ENCODE data around the gene SMIM24. TPM values are rescaled to one million over a fixed set of nuclear protein-coding genes. Genes with fewer than 3 reads are reported as not detected.
"Not testable (repeated sequence)": the region's sequence is repeated elsewhere in the genome, so short reads cannot be mapped to it uniquely, and the experiment has no call there.

Gene SMIM24
- not detected for total RNA-seq

DNA sequence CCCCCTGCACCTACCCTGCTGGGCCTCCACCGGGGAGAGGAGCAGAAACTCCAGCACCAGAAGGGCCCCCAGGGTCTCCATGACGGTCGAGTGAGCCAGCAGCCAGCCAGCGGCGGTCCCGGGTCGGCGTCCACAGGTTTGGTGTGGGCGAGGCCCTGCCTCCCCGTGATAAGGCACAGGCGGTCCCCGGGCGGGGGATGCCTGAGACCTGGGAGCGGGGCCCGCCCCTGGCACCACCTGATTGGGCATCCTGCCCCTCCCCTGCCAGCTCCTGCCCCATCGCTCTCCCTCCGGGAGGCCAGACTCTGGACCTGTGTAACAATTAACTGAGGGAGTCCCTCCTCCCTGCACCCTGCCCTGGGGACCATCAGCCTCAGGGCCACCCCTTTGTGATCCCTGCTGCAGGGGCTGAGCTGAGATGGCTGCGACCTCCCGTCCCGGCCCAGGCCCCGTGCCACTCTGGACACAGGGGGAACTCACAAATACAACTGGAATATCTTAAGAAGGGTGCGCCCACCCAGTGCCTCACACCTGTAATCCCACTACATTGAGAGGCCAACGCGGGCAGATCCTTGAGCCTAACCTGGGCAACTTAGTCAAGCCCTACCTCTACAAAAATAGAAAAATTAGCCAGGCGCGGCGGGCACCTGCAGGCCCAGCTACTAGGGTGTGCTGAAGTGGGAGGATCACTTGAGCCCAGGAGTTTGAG is at the start of gene SMIM24:
Gene SMIM24, minus strand, starts transcription at position 143 of the 709 bp plus-strand sequence. Its CDS starts 62 bp downstream, at position 81.
- whole genome bisulfite sequencing, 2 donors (ENCODE audit: low coverage in 1 of 2), result 60% methylated on average over 1 of the region's 27 CpGs; no CpG with 5 or more reads in 1 of the 2 donors
- Histone ChIP-seq H3K9me3 (no peaks in the 10 kb centered on the region), H3K4me3 (no peak within 1 kb of the TSS), H3K27ac (no peak within 1 kb of the TSS), H3K4me1 (no peaks in the 10 kb centered on the region), H3K27me3 (peaks cover 73% of the 10 kb centered on the region), H3K36me3 (no peaks in the 10 kb centered on the region)
- TF ChIP-seq EP300 (IDR thresholded peaks at IDR 0.05) (no peak), CTCF (IDR thresholded peaks at IDR 0.05) (no peak), POLR2A (IDR thresholded peaks at IDR 0.05) (no peak), POLR2AphosphoS5 (IDR thresholded peaks at IDR 0.05) (no peak)
- no peak for ATAC-seq

DNA sequence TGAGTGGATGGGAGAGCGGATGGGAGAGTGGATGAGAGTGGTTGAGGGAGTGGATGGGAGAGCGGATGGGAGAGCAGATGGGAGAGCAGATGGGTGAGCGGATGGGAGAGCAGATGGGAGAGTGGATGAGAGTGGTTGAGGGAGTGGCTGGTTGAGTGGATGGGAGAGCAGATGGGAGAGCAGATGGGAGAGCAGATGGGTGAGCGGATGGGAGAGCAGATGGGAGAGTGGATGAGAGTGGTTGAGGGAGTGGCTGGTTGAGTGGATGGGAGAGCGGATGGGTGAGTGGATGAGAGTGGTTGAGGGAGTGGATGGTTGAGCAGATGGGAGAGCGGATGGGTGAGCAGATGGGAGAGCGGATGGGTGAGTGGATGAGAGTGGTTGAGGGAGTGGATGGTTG is 49.0 kb upstream of the SMIM24 start:
- not testable (repeated sequence) for H3K4me1 ChIP-seq, H3K4me3 ChIP-seq, H3K27ac ChIP-seq, ATAC-seq, H3K9me3 ChIP-seq, H3K27me3 ChIP-seq
- H3K36me3 ChIP-seq, result peaks cover 0 to 81% of the 10 kb centered on the region in 2 donors
- whole genome bisulfite sequencing, 2 donors (ENCODE audit: low coverage in 1 of 2), result 89 to 93% methylated on average over 7 of the region's 7 CpGs

- H3K4me1 ChIP-seq, result no peaks in the 10 kb centered on the region
- no peak overlapping the region for H3K4me3 ChIP-seq
- 95 to 96% methylated on average over 18 to 19 of the region's 20 CpGs for WGBS, 2 donors (ENCODE audit: low coverage in 1 of 2)
- TF ChIP-seq CTCF (IDR thresholded peaks at IDR 0.05) (no peak), POLR2A (IDR thresholded peaks at IDR 0.05) (no peak), POLR2AphosphoS5 (IDR thresholded peaks at IDR 0.05) (no peak), EP300 (IDR thresholded peaks at IDR 0.05) (no peak)
- no peaks in the 10 kb centered on the region for H3K27me3 ChIP-seq
- peaks cover 0 to 81% of the 10 kb centered on the region in 2 donors for H3K36me3 ChIP-seq
- H3K27ac ChIP-seq, result no peak overlapping the region
- no peaks in the 10 kb centered on the region for H3K9me3 ChIP-seq
- no peak for ATAC-seq
Measured at GRCh38 chr19:3528539-3529211, 48.4 kb upstream of the SMIM24 start.

GRCh38 chr19:3528080-3528479 is 47.8 kb upstream of the SMIM24 start:
- Histone ChIP-seq H3K27me3 (no peaks in the 10 kb centered on the region), H3K9me3 (no peaks in the 10 kb centered on the region), H3K4me3 (no peak overlapping the region), H3K27ac (no peak overlapping the region), H3K36me3 (peaks cover 0 to 81% of the 10 kb centered on the region in 2 donors), H3K4me1 (no peaks in the 10 kb centered on the region)
- no peak for ATAC-seq
- WGBS, 2 donors (ENCODE audit: low coverage in 1 of 2), result 70% methylated on average over 2 of the region's 14 CpGs; no CpG with 5 or more reads in 1 of the 2 donors
- TF ChIP-seq EP300 (IDR thresholded peaks at IDR 0.05), result no peak
- TF ChIP-seq POLR2AphosphoS5 (IDR thresholded peaks at IDR 0.05), result no peak
- no peak for TF ChIP-seq CTCF (IDR thresholded peaks at IDR 0.05)

DNA sequence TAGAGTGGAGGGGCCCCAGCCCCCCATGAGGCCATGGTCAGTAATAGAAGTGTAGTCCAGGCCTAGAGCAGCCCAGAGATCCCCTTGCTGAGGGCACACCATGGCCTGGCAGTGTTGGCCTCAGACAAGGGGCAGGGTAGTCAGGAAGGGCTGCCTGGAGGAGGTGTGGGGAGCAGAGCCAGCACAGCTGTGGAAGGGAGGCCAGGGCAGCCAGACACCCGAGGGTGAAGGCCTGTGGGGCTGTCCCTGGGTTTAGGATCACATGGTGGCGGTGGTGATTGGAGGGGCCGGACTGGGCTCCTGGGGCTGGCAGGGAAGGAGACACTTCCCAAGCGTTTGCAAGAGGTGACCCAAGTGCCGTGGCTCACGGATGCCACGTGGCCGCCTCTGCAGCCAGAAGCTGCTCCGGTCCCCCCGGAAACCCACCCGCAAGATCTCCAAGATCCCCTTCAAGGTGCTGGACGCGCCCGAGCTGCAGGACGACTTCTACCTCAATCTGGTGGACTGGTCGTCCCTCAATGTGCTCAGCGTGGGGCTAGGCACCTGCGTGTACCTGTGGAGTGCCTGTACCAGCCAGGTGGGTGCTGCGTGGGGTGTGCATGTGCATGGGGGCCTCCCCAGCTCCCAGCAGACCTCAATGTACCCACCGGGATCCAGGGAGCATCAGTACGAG is 47.0 kb upstream of the SMIM24 start:
- Histone ChIP-seq H3K27ac (no peak overlapping the region), H3K36me3 (peaks cover 0 to 81% of the 10 kb centered on the region in 2 donors), H3K4me3 (no peak overlapping the region), H3K27me3 (no peaks in the 10 kb centered on the region), H3K9me3 (no peaks in the 10 kb centered on the region), H3K4me1 (no peaks in the 10 kb centered on the region)
- WGBS, 2 donors (ENCODE audit: low coverage in 1 of 2), result 90% methylated on average over 2 of the region's 21 CpGs; no CpG with 5 or more reads in 1 of the 2 donors
- no peak for TF ChIP-seq EP300 (IDR thresholded peaks at IDR 0.05)
- no peak for TF ChIP-seq POLR2AphosphoS5 (IDR thresholded peaks at IDR 0.05)
- no peak for ATAC-seq
